Effector memory CD4-positive, alpha-beta T cell (primary cell): ENCODE results near the gene DAPK1.

Source experiments
- DNase-seq, 3 donors: peaks; one replicate each; pipeline ENCODE4 v3.0.0-alpha.2; 2020
- H3K27ac ChIP-seq: 2 replicates; pipeline ENCODE4 v1.7.0; 2013; ENCODE audit warnings: mild to moderate bottlenecking, low read length, moderate library complexity; ENCODE audit not compliant: insufficient read depth, poor library complexity, severe bottlenecking
- H3K27me3 ChIP-seq: replicated peaks from 2 replicates; pipeline ENCODE4 v1.7.0; 2013; ENCODE audit warnings: mild to moderate bottlenecking, low read length; ENCODE audit not compliant: insufficient read depth, control insufficient read depth, poor library complexity, severe bottlenecking
- H3K36me3 ChIP-seq: 2 replicates; pipeline ENCODE4 v1.7.0; 2013; ENCODE audit warnings: mild to moderate bottlenecking, low read length, moderate library complexity; ENCODE audit not compliant: control insufficient read depth, insufficient read depth
- H3K4me1 ChIP-seq: 2 replicates; pipeline ENCODE4 v1.7.0; 2013; ENCODE audit warnings: low read length, mild to moderate bottlenecking; ENCODE audit not compliant: control insufficient read depth, insufficient read depth, poor library complexity, severe bottlenecking
- H3K4me3 ChIP-seq: 2 replicates; pipeline ENCODE4 v1.7.0; 2013; ENCODE audit warnings: low read length, low read depth, mild to moderate bottlenecking; ENCODE audit not compliant: insufficient read depth, poor library complexity, severe bottlenecking
- H3K9me3 ChIP-seq: 2 replicates; pipeline ENCODE4 v1.7.0; 2013; ENCODE audit warnings: mild to moderate bottlenecking, low read length, moderate library complexity; ENCODE audit not compliant: control insufficient read depth

DAPK1 gene

GRCh38 chr9:87475463-87475862 is 22.2 kb upstream of the DAPK1 start:
- H3K27me3 ChIP-seq = no peaks in the 10 kb centered on the region
- DNase-seq = no peak
- H3K27ac ChIP-seq = no peak overlapping the region
- no peak overlapping the region for H3K4me3 ChIP-seq
- no peaks in the 10 kb centered on the region for H3K9me3 ChIP-seq
- no peaks in the 10 kb centered on the region for H3K4me1 ChIP-seq
- H3K36me3 ChIP-seq = no peaks in the 10 kb centered on the region

DNA sequence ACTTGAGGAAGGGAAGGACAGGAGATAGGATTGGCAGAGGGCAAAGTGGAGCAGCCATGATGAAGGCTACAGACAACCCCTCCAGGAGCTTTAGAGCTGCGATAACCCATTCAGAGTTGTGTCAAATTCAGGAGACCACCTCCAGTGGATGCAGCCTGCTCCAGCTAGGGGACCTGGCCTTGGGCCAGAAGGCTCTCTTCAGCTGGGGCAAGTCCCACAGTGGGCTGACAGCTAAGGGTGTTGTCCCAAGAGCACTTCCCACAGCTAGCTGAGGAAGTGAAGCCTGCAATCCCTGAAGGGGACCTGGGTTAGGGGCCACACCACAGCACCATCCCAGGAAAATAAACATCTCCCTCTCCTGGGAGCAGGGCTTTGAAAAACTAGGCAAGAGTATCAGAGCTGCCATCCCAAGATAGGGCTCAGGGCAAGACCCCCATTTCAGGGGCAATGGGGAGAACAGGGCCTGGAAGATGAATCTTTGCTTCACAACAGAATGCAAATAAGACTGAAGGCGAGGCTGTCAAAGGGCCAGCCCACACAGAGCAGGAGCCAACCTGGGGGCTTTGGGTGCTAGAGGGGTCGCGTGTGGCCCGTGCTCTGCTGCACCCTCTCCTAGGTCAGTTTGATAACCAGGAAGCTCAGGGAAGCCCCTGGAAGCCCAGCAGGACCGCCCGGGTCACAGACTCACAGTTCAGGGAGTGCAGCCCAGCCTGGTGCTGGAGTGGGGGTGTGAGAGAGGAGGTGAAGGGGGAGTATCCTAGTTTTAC is 19.3 kb upstream of the DAPK1 start:
- no peaks in the 10 kb centered on the region for H3K36me3 ChIP-seq
- no peaks in the 10 kb centered on the region for H3K9me3 ChIP-seq
- H3K4me3 ChIP-seq = no peak overlapping the region
- H3K4me1 ChIP-seq = no peaks in the 10 kb centered on the region
- no peak overlapping the region for H3K27ac ChIP-seq
- DNase-seq = no peak
- H3K27me3 ChIP-seq = no peaks in the 10 kb centered on the region

DNA sequence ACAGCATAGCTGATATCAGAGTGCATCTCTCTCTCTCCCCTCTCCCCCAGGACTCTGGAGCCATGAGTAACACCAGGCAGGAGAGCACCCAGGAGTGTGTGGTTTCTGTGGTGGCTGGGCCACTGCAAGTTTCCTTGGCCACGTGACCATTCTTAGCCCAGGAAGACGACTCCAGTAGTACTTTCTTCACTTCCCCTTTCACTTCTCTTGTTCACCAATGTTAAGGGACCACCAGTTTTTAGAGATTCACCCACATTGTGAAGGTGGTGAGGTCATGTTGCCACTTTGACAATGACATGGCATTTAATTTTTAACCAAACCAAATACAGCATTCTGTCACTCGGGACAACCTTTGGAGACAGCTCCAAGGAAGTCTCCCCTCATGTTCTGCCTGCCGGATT is 17.9 kb upstream of the DAPK1 start:
- H3K27me3 ChIP-seq = no peaks in the 10 kb centered on the region
- no peaks in the 10 kb centered on the region for H3K9me3 ChIP-seq
- no peak overlapping the region for H3K4me3 ChIP-seq
- no peaks in the 10 kb centered on the region for H3K4me1 ChIP-seq
- DNase-seq = no peak
- H3K36me3 ChIP-seq = no peaks in the 10 kb centered on the region
- H3K27ac ChIP-seq = no peak overlapping the region

DNA sequence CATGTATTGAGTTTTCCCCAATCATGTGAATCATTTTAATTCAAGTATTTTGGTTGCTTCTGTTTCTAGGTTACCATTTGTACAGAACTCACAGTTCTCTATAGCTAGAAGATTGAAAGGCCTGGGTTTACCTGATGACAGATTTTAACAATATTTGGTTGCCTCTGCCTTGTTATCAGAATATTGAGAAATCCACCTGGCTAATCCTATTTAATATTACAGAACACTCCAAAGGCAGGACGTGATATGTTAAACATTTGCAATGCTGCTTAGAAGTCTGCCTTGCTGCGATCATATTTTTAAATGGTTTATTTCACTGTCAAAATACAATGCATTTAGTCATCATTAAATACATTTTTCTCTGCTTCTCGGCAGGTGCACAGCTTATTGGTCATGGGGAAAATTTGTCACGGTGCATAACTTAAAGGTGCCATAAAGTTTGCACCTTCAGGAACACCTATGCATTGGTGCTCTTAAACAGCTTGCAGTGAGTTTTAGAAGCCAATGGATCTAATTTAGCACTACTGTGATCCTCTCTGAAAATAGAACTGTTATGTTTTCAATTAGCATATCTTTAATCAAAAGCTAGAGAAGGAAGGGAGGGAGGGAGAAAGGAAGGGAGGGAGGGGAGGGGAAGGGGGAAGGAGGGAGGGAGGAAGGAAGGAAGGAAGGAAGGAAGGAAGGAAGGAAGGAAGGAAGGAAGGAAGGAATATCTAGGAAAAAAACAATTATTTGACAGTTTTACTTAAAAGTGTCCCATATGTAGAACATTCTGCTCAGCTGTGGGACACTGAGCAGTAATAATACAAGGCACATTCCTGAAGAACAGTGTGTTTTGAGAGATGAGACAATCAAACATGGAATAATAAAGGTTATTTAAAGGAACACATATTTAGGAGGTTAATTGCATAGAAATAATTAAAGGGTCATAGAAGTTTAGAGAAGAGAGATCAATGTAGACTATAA is 15.5 kb upstream of the DAPK1 start:
- Histone ChIP-seq H3K4me1 (no peaks in the 10 kb centered on the region), H3K4me3 (no peak overlapping the region), H3K27me3 (no peaks in the 10 kb centered on the region), H3K36me3 (no peaks in the 10 kb centered on the region), H3K27ac (no peak overlapping the region), H3K9me3 (no peaks in the 10 kb centered on the region)
- DNase-seq = no peak

GRCh38 chr9:87490225-87490624 is 7.4 kb upstream of the DAPK1 start:
- Histone ChIP-seq H3K27ac (no peak overlapping the region), H3K9me3 (no peaks in the 10 kb centered on the region), H3K36me3 (no peaks in the 10 kb centered on the region), H3K27me3 (no peaks in the 10 kb centered on the region), H3K4me1 (no peaks in the 10 kb centered on the region), H3K4me3 (no peak overlapping the region)
- no peak for DNase-seq

GRCh38 chr9:87490907-87491306 is 6.8 kb upstream of the DAPK1 start:
- no peaks in the 10 kb centered on the region for H3K4me1 ChIP-seq
- no peak overlapping the region for H3K4me3 ChIP-seq
- H3K27ac ChIP-seq = no peak overlapping the region
- no peaks in the 10 kb centered on the region for H3K36me3 ChIP-seq
- no peak for DNase-seq
- no peaks in the 10 kb centered on the region for H3K27me3 ChIP-seq
- H3K9me3 ChIP-seq = no peaks in the 10 kb centered on the region

GRCh38 chr9:87491523-87491922 is 6.1 kb upstream of the DAPK1 start:
- H3K27me3 ChIP-seq = no peaks in the 10 kb centered on the region
- DNase-seq = no peak
- H3K36me3 ChIP-seq = no peaks in the 10 kb centered on the region
- H3K4me3 ChIP-seq = no peak overlapping the region
- no peak overlapping the region for H3K27ac ChIP-seq
- no peaks in the 10 kb centered on the region for H3K9me3 ChIP-seq
- H3K4me1 ChIP-seq = no peaks in the 10 kb centered on the region

DNA sequence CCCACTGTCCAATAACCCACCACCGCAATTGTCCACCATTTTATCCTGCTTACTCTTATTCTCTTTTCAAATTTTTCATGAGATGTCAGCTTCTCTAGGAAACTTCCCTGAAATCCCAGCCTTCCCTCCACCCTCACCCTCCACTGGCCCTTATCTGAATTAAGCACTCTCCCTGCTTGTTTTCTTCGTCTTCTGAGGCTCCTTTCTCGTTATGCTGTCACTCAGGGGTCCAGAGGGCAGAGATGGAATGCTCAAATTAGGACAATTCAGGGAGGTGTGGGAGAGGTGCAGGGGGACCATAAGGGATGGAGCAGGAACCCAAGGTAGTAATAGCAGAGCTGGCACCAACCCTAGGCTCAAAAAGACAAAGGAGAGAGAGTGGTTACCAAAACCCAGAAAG is 5.0 kb upstream of the DAPK1 start:
- H3K27me3 ChIP-seq = no peaks in the 10 kb centered on the region
- no peaks in the 10 kb centered on the region for H3K9me3 ChIP-seq
- no peaks in the 10 kb centered on the region for H3K4me1 ChIP-seq
- DNase-seq = no peak
- H3K27ac ChIP-seq = no peak overlapping the region
- no peaks in the 10 kb centered on the region for H3K36me3 ChIP-seq
- H3K4me3 ChIP-seq = no peak overlapping the region

GRCh38 chr9:87494970-87495471 is 2.6 kb upstream of the DAPK1 start:
- H3K4me1 ChIP-seq = no peaks in the 10 kb centered on the region
- no peak overlapping the region for H3K27ac ChIP-seq
- no peak for DNase-seq
- H3K36me3 ChIP-seq = no peaks in the 10 kb centered on the region
- H3K27me3 ChIP-seq = peaks cover 5% of the 10 kb centered on the region
- H3K9me3 ChIP-seq = no peaks in the 10 kb centered on the region
- H3K4me3 ChIP-seq = no peak overlapping the region

GRCh38 chr9:87497080-87497603 is 525 bp upstream of the DAPK1 start:
- no peak overlapping the region for H3K4me3 ChIP-seq
- H3K4me1 ChIP-seq = no peaks in the 10 kb centered on the region
- no peak for DNase-seq
- no peaks in the 10 kb centered on the region for H3K36me3 ChIP-seq
- H3K27ac ChIP-seq = no peak overlapping the region
- peaks cover 6% of the 10 kb centered on the region for H3K27me3 ChIP-seq
- H3K9me3 ChIP-seq = no peaks in the 10 kb centered on the region
